ENCODE measurements around the gene TMEM176B. TPM values are rescaled to one million over a fixed set of nuclear protein-coding genes. Genes with fewer than 3 reads are reported as not detected.
A peak's percentile ranks its signal among the peaks of the same experiment; 100 is the strongest.

Gene TMEM176B
- total RNA-seq, 4 donors from 2014 or later = 2.5 to 14.5 (median 4.9) TPM

- DNase-seq (ENCODE audit: low spot score in 2 of 2) = no peak
- peaks cover 7% of the 10 kb centered on the region for H3K4me1 ChIP-seq
- TF ChIP-seq, protein P1, sequence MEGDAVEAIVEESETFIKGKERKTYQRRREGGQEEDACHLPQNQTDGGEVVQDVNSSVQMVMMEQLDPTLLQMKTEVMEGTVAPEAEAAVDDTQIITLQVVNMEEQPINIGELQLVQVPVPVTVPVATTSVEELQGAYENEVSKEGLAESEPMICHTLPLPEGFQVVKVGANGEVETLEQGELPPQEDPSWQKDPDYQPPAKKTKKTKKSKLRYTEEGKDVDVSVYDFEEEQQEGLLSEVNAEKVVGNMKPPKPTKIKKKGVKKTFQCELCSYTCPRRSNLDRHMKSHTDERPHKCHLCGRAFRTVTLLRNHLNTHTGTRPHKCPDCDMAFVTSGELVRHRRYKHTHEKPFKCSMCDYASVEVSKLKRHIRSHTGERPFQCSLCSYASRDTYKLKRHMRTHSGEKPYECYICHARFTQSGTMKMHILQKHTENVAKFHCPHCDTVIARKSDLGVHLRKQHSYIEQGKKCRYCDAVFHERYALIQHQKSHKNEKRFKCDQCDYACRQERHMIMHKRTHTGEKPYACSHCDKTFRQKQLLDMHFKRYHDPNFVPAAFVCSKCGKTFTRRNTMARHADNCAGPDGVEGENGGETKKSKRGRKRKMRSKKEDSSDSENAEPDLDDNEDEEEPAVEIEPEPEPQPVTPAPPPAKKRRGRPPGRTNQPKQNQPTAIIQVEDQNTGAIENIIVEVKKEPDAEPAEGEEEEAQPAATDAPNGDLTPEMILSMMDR (IDR thresholded peaks at IDR 0.05) = no peak
- H3K27me3 ChIP-seq = no peaks in the 10 kb centered on the region
- H3K9me3 ChIP-seq = no peaks in the 10 kb centered on the region
- no peak overlapping the region for H3K4me3 ChIP-seq
- WGBS = 86% methylated on average over 1 of the region's 1 CpG
- no peak overlapping the region for H3K27ac ChIP-seq
- H3K36me3 ChIP-seq = no peaks in the 10 kb centered on the region
Measured at GRCh38 chr7:150759479-150759878, 40.7 kb downstream of the TMEM176B start.

GRCh38 chr7:150756858-150757257 is 43.3 kb downstream of the TMEM176B start:
- Histone ChIP-seq H3K36me3 (no peaks in the 10 kb centered on the region), H3K27ac (no peak overlapping the region), H3K9me3 (no peaks in the 10 kb centered on the region), H3K4me1 (peaks cover 7% of the 10 kb centered on the region), H3K27me3 (no peaks in the 10 kb centered on the region), H3K4me3 (no peak overlapping the region)
- no peak for DNase-seq (ENCODE audit: low spot score in 2 of 2)
- 28% methylated on average over 1 of the region's 1 CpG for WGBS
- TF ChIP-seq, protein P1 (IDR thresholded peaks at IDR 0.05) = peak in 1 of 2 donors; percentile 14
- no peak for TF ChIP-seq POLR2A (IDR thresholded peaks at IDR 0.05)

DNA sequence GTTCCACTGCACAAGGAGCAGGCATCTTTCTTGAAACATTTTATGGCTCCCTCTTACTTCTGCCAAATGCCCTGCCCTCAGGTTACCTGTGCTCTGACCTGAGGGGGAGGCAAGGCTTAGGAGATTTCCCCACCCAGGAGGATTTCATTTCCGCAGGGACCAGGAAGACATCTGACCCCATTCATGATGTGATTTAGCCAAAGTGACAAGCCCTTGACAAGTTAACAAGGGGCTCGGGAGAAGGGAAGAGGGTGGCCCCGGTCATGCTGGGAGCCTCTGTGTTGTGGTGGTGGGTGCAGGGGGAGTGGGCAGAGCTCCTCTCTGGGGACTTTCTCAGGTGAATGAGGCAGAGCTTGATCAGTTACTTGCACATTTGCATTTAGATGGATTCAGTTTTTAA is 44.0 kb downstream of the TMEM176B start:
- H3K4me3 ChIP-seq = no peak overlapping the region
- no peaks in the 10 kb centered on the region for H3K9me3 ChIP-seq
- peak overlapping the region; percentile 41 for H3K27ac ChIP-seq
- H3K4me1 ChIP-seq = peaks cover 7% of the 10 kb centered on the region
- H3K27me3 ChIP-seq = no peaks in the 10 kb centered on the region
- H3K36me3 ChIP-seq = no peaks in the 10 kb centered on the region
- 62% methylated on average over 3 of the region's 3 CpGs for WGBS
- DNase-seq (ENCODE audit: low spot score in 2 of 2) = no peak
- no peak for TF ChIP-seq EP300 (IDR thresholded peaks at IDR 0.05)

- no peak for DNase-seq (ENCODE audit: low spot score in 2 of 2)
- no peak overlapping the region for H3K4me3 ChIP-seq
- no peaks in the 10 kb centered on the region for H3K27me3 ChIP-seq
- peak overlapping the region; percentile 41 for H3K27ac ChIP-seq
- no peaks in the 10 kb centered on the region for H3K9me3 ChIP-seq
- TF ChIP-seq EP300 (IDR thresholded peaks at IDR 0.05) (no peak), POLR2A (IDR thresholded peaks at IDR 0.05) (no peak), POLR2AphosphoS5 (IDR thresholded peaks at IDR 0.05) (no peak)
- TF ChIP-seq, protein P1 (IDR thresholded peaks at IDR 0.05) = no peak
- 69% methylated on average over 4 of the region's 4 CpGs for WGBS
- no peaks in the 10 kb centered on the region for H3K36me3 ChIP-seq
- peaks cover 7% of the 10 kb centered on the region for H3K4me1 ChIP-seq
Measured at GRCh38 chr7:150755473-150756099, 44.6 kb downstream of the TMEM176B start.

- no peak for DNase-seq (ENCODE audit: low spot score in 2 of 2)
- no peaks in the 10 kb centered on the region for H3K9me3 ChIP-seq
- H3K27ac ChIP-seq = no peak overlapping the region
- H3K4me3 ChIP-seq = no peak overlapping the region
- no peaks in the 10 kb centered on the region for H3K36me3 ChIP-seq
- H3K27me3 ChIP-seq = no peaks in the 10 kb centered on the region
- no peak for TF ChIP-seq EP300 (IDR thresholded peaks at IDR 0.05)
- no peak for TF ChIP-seq POLR2AphosphoS5 (IDR thresholded peaks at IDR 0.05)
- TF ChIP-seq, protein P1 (IDR thresholded peaks at IDR 0.05) = no peak
- TF ChIP-seq POLR2A (IDR thresholded peaks at IDR 0.05) = no peak
- peaks cover 7% of the 10 kb centered on the region for H3K4me1 ChIP-seq
Measured at GRCh38 chr7:150754951-150755350, 45.2 kb downstream of the TMEM176B start.

All from suprapubic skin (tissue), 4 donors.